GM21447 (cell line): Measurements from ENCODE around the gene NPC1L1.
"Not testable (repeated sequence)": the region's sequence is repeated elsewhere in the genome, so short reads cannot be mapped to it uniquely, and the experiment has no call there.

Experiments
- ATAC-seq: cut with Tn5 transposase; IDR thresholded peaks from one replicate; pipeline ENCODE4 v1.9.1; 2021; ENCODE audit not compliant: unreplicated experiment

NPC1L1 gene

DNA sequence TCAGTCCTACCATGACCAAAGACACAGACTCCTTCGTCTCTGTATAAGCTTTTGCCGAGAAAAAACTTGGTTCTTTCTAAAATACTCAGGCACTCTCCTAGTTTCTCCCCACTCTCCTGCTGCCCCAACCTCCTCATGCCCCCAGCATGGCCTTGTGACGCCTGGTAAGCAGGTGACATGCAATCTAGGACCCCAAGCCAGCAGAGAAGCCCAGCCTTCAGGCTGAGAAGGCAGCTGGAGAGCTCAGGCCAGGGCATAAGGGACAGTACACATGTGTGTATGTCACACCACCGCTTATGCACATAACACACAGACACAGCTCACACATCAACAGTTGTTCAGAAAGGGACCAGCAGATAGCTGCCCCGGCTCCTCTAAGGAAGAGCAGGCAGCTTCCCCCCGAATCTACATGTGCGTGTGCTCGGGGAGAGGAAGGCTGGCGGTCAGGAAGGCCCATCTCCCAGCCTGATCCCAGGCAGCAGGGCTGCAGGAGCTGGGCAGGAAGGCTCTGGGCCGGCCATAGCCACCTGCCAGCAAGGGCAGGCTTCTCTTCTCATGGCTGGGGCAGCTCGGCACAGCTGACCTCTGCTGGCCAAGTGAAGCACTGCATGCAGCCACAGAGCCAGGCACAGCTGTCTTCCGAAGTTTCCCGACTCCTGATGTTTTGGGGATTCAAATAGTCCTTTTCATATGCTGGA, 24.1 kb upstream of the NPC1L1 start:
- ATAC-seq, result peak; percentile 78

DNA sequence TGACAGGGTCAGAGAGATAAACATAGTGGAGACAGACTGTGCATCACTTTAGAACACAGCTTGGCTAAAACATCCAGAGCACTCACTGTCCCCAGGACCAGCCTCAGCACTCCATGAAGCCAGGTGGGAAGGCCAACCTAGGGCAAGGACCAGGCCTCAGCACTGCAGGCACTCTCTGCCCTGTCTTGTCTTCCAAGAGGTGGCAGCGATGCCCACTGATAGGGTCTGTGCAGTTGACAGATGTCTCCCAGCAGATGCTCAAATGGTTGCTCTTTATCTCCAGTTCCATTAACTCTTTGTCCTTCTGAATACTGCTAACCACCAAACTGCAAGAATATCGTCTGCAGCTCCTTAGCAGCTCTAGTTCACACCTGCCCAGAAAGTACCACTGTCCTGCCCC, 23.5 kb upstream of the NPC1L1 start:
- no peak for ATAC-seq

GRCh38 chr7:44563171-44563679, 22.1 kb upstream of the NPC1L1 start:
- ATAC-seq, result no peak

DNA sequence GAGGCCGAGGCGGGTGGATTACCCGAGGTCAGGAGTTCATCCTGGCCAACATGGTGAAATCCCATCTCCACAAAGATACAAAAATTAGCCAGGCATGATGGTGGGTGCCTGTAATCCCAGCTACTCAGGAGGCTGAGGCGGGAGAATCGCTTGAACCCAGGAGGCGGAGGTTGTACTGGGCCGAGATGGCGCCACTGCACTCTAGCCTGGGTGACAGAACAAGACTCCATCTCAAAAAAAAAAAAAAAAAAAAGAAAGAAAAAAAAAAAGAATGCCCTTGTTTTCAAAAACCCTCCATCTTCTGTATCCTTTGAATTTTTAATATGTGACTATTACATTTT, 21.5 kb upstream of the NPC1L1 start:
- ATAC-seq, result not testable (repeated sequence)

- no peak for ATAC-seq
Observed at GRCh38 chr7:44561962-44562621, 21.0 kb upstream of the NPC1L1 start.

GRCh38 chr7:44561481-44561880, 20.4 kb upstream of the NPC1L1 start:
- ATAC-seq, result no peak

DNA sequence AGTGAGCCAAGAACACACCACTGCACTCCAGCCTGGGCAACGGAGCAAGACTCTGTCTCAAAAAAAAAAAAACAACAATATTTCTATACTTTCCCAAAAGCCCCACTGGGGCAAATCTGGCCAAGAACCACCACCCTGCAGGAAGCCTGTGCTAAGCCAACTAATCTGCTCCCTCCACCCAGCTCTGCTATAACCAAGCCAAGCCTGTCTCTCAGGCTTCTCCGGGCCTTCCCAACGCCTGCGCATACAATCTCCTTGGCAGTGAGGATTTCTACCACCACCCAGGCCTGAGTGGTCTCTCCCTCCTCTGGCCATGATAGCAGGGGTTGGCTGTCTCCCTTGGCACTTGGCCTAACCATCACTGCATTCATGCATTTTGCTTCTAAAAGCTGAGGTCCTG, 18.4 kb upstream of the NPC1L1 start:
- no peak for ATAC-seq

DNA sequence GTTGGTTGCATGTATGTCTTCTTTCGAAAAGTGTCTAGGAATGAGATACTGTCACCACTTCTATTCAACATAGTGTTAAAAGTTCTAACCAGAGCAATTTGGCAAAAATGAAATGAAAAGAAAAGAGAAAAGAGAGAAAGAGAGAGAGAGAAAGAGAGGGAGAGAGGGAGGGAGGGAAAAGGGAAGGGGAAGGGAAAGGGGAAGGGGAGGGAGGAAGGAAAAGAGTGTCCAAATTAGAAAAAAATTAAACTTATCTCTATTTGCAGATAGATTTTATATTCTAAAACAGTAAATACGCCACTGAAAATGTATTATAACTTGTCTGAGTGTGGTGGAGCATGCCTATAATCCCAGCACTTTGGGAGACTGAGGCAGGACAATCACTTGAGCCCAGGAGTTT, 16.4 kb upstream of the NPC1L1 start:
- no peak for ATAC-seq

GRCh38 chr7:44555350-44555749, 14.2 kb upstream of the NPC1L1 start:
- no peak for ATAC-seq

- not testable (repeated sequence) for ATAC-seq
Observed at GRCh38 chr7:44552473-44553005, 11.4 kb upstream of the NPC1L1 start.

- ATAC-seq, result no peak
Observed at GRCh38 chr7:44549457-44549856, 8.3 kb upstream of the NPC1L1 start.

- ATAC-seq, result no peak
Observed at GRCh38 chr7:44548893-44549292, 7.8 kb upstream of the NPC1L1 start.

- ATAC-seq, result no peak
Observed at GRCh38 chr7:44547536-44548231, 6.6 kb upstream of the NPC1L1 start.

- ATAC-seq, result no peak
Observed at GRCh38 chr7:44541876-44542610, 913 bp upstream of the NPC1L1 start.

DNA sequence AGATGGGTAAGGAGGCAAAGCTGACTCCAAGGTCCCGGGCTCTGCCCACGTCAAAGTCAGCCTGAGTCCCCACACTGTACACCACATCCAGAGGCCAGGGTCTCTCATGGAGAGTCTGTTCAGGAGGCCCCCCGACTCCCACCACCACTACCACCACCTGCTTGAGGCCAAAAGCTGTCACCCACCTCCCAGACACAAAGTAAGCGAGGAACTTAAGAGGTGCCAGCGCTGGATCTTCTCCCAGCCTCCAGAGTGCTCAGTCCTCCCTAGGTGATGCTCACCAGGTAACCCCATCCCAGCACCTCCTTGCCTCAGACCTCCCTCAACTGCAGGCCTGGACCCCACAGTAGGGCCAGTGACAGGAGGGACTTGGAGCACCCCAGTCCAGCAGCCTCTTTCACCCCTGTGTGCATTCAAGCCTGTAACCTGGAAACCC, 520 bp downstream of the NPC1L1 start:
- ATAC-seq, result no peak

DNA sequence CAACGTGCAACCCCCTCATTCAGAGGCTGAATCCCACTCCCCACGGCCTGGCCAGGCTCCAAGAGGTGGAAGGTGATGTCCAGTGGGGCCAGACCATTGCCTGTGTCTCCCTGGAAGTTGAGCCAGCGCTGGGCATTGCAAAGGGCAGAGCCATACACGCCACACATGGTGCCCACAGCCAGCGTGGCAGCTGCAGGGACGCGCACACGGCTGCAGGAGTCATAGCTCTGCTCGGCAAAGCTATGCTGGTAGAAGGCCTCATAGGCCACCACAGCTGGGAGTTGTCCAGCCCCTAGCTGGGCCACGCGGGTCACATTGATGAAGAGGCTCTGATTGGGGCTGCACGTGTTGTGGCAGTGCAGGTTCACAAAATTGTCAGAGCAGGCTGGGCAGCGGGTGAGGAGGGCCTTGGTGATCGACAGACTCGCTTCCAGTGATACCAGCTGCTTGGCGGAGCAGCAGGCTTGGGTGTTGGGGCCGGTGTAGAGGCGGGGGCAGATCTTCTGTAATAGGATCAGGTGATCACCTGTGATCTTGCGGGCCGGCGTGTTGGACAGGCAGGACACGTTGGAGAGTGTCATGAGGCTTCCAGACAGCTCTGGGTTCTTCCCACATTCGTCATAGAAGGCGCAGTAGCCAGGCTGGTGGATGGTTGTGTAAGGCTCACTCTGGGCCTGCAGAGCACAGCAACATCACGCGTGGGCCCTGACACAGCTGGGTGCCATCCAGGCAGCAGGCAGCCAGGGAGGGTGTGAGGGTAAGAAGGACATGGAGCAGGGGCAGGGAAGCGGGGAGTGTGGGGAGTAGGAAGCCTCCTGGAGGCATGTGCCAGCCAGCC, 1.2 kb downstream of the NPC1L1 start:
- no peak for ATAC-seq

GRCh38 chr7:44538798-44539668, 2.1 kb downstream of the NPC1L1 start:
- ATAC-seq, result no peak

DNA sequence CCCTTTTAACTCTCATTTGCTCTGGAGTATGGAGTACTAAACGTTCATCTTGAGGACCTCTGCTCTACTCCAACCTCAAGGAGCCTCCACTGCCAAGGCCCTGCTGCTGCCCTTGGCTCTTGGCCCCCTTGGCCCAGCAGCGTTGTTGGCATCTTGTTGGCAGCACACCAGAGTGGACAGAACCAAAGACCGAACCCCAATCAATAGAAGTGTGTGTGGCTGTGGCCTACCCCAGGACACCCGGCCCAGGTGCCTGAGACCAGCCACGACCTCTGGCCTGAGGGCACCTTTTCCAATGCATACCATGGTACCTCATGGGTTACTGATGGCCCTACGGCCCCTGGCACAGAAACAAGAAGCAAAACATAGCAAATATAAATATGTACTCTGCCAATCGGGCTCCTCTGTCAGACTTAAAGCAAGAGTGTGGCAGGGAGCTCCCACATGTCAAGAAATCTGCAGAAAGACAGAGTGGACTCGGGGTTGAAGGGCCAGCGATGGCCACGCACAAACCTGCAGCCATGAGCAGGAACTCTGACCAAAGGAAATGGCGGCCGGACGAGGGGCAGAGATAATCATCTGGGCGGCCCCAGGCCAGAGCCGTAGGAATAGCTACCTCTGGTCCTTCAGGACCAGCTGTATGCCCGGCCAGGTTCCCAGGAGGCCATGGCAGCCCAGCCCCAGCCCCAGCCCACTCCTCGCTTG, 2.9 kb downstream of the NPC1L1 start:
- no peak for ATAC-seq

- no peak for ATAC-seq
Observed at GRCh38 chr7:44537442-44537841, 3.7 kb downstream of the NPC1L1 start.
